IMR-90 (cell line): ENCODE measurements around the gene ODAD3. TPM values are rescaled to one million over a fixed set of nuclear protein-coding genes. Genes with fewer than 3 reads are reported as not detected.

Source experiments
- ATAC-seq: fragments of 200-7000 bp; cut with Tn5 transposase; 2 replicates; pipeline ENCODE4 v1.9.1; 2020; ENCODE audit warnings: low read depth, mild to moderate bottlenecking, moderate library complexity
- BruUV-seq: library from RNA; stranded (reverse); fragments of 400-500 nt; replicated peaks from 2 replicates; lab custom pipeline; 2021; lab: Mats Ljungman, UMichigan
- CTCF ChIA-PET: fragments of 300-600 bp; formaldehyde crosslinking; extraction: SDS; loops from one replicate; lab custom pipeline; 2021; ENCODE audit warnings: antibody characterized with exemption; lab: Yijun Ruan, JAX
- POLR2A ChIA-PET: fragments of 300-600 bp; sonication (Branson Sonifier 250); formaldehyde crosslinking; loops from one replicate; lab custom pipeline; 2022; ENCODE audit warnings: antibody characterized with exemption; ENCODE audit not compliant: unreplicated experiment; lab: Charles Lee
- DNase-seq: peaks from one replicate; pipeline ENCODE4 v3.0.0; 2013
- H2AFZ ChIP-seq: replicated peaks from 2 replicates; pipeline ENCODE3; 2013; ENCODE audit warnings: low read length, mild to moderate bottlenecking; ENCODE audit not compliant: poor library complexity
- H2AK5ac ChIP-seq: 2 replicates; pipeline ENCODE4 v1.6.1; 2013; ENCODE audit warnings: low read depth, low read length, inconsistent platforms
- H2AK9ac ChIP-seq: replicated peaks from 2 replicates; pipeline ENCODE3; 2013; ENCODE audit warnings: mild to moderate bottlenecking, low read depth, low read length, moderate library complexity; ENCODE audit not compliant: poor library complexity
- H2BK120ac ChIP-seq: 2 replicates; pipeline ENCODE4 v1.6.1; 2013; ENCODE audit warnings: low read depth, low read length, inconsistent platforms
- H2BK15ac ChIP-seq: 3 replicates; pipeline ENCODE4 v1.6.1; 2013; ENCODE audit warnings: low read depth, low read length, inconsistent platforms
- H2BK20ac ChIP-seq: 2 replicates; pipeline ENCODE4 v1.6.1; 2013; ENCODE audit warnings: low read depth, mild to moderate bottlenecking, inconsistent platforms, low read length, moderate library complexity
- H2BK5ac ChIP-seq: 2 replicates; pipeline ENCODE4 v1.6.1; 2013; ENCODE audit warnings: mild to moderate bottlenecking, low read depth, low read length, inconsistent platforms; ENCODE audit not compliant: poor library complexity, severe bottlenecking
- H3K14ac ChIP-seq: replicated peaks from 2 replicates; pipeline ENCODE4 v1.6.1; 2013; ENCODE audit warnings: low read depth, low read length, inconsistent platforms
- H3K18ac ChIP-seq: 2 replicates; pipeline ENCODE4 v1.6.1; 2013; ENCODE audit warnings: low read depth, low read length, control low read depth
- H3K23ac ChIP-seq: 2 replicates; pipeline ENCODE4 v1.6.1; 2013; ENCODE audit warnings: low read depth, low read length, inconsistent platforms
- H3K27ac ChIP-seq: 2 replicates; pipeline ENCODE4 v1.5.1; 2013; ENCODE audit warnings: mild to moderate bottlenecking, control low read depth, low read length; ENCODE audit not compliant: insufficient read depth
- H3K27me3 ChIP-seq: 2 replicates; pipeline ENCODE4 v1.6.1; 2013; ENCODE audit warnings: low read length; ENCODE audit not compliant: control insufficient read depth, insufficient read depth
- H3K36me3 ChIP-seq: 2 replicates; pipeline ENCODE4 v1.6.1; 2013; ENCODE audit warnings: low read length, mixed read lengths; ENCODE audit not compliant: control insufficient read depth, insufficient read depth
- H3K4ac ChIP-seq: 2 replicates; pipeline ENCODE4 v1.6.1; 2013; ENCODE audit warnings: low read depth, low read length, inconsistent platforms
- H3K4me1 ChIP-seq: 2 replicates; pipeline ENCODE4 v1.6.1; 2013; ENCODE audit warnings: low read length, mixed read lengths; ENCODE audit not compliant: control insufficient read depth, insufficient read depth
- H3K4me2 ChIP-seq: 2 replicates; pipeline ENCODE4 v1.6.1; 2013; ENCODE audit warnings: low read depth, mild to moderate bottlenecking, control low read depth, low read length, moderate library complexity
- H3K4me3 ChIP-seq: 2 replicates; pipeline ENCODE4 v1.5.1; 2013; ENCODE audit warnings: low read depth, mild to moderate bottlenecking, control low read depth, low read length, moderate library complexity; ENCODE audit not compliant: insufficient read depth
- H3K56ac ChIP-seq: 2 replicates; pipeline ENCODE4 v1.6.1; 2013; ENCODE audit warnings: low read length, inconsistent platforms; ENCODE audit not compliant: insufficient read depth; ENCODE audit errors: extremely low read depth
- H3K79me1 ChIP-seq, 2 experiments: 2 replicates each; pipeline ENCODE4 v1.6.1; 2013; ENCODE audit warnings: low read length in 2 of 2, inconsistent platforms in 1 of 2, low read depth in 1 of 2
- H3K9ac ChIP-seq: 2 replicates; pipeline ENCODE4 v1.6.1; 2013; ENCODE audit warnings: low read depth, low read length, control low read depth
- H3K9me1 ChIP-seq: 2 replicates; pipeline ENCODE4 v1.6.1; 2013; ENCODE audit warnings: low read length, inconsistent platforms; ENCODE audit not compliant: insufficient read depth
- H3K9me3 ChIP-seq: 2 replicates; pipeline ENCODE4 v1.6.1; 2013; ENCODE audit warnings: low read length; ENCODE audit not compliant: control insufficient read depth, insufficient read depth
- H4K20me1 ChIP-seq: 2 replicates; pipeline ENCODE4 v1.6.1; 2013; ENCODE audit warnings: low read length, inconsistent platforms; ENCODE audit not compliant: insufficient read depth
- H4K5ac ChIP-seq: 2 replicates; pipeline ENCODE4 v1.6.1; 2013; ENCODE audit warnings: mild to moderate bottlenecking, low read depth, low read length, control low read depth
- H4K8ac ChIP-seq, 2 experiments: 2 replicates each; pipeline ENCODE4 v1.6.1; 2013; ENCODE audit warnings: low read depth in 2 of 2, low read length in 2 of 2, control low read depth in 1 of 2, inconsistent platforms in 1 of 2
- H4K91ac ChIP-seq: 2 replicates; pipeline ENCODE4 v1.6.1; 2013; ENCODE audit warnings: low read depth, low read length, inconsistent platforms; ENCODE audit not compliant: insufficient read depth
- BHLHE40 ChIP-seq: fragments of 150-350 bp; IDR thresholded peaks from 2 replicates; pipeline ENCODE4 v1.6.1; 2016; ENCODE audit warnings: mild to moderate bottlenecking, low read depth, low read length
- CEBPB ChIP-seq: IDR thresholded peaks from 2 replicates; pipeline ENCODE4 v1.6.1; 2012; ENCODE audit warnings: low read depth, low read length, improper control_type of control experiment
- CHD1 ChIP-seq: IDR thresholded peaks from 2 replicates; pipeline ENCODE4 v1.6.1; 2012; ENCODE audit warnings: low read depth, low read length, improper control_type of control experiment
- FOS ChIP-seq: fragments of 150-350 bp; IDR thresholded peaks from 2 replicates; pipeline ENCODE4 v1.6.1; 2016; ENCODE audit warnings: low read depth, low read length
- MAZ ChIP-seq: IDR thresholded peaks from 2 replicates; pipeline ENCODE4 v1.6.1; 2012; ENCODE audit warnings: low read depth, mild to moderate bottlenecking, low read length, improper control_type of control experiment, moderate library complexity, borderline replicate concordance
- MXI1 ChIP-seq: IDR thresholded peaks from 2 replicates; pipeline ENCODE4 v1.6.1; 2012; ENCODE audit warnings: low read depth, mild to moderate bottlenecking, low read length, moderate library complexity, borderline replicate concordance
- NFE2L2 ChIP-seq: fragments of 150-350 bp; IDR thresholded peaks from 2 replicates; pipeline ENCODE4 v1.6.1; 2016; ENCODE audit warnings: low read depth, mild to moderate bottlenecking, low read length
- POLR2A ChIP-seq: IDR thresholded peaks from 2 replicates; pipeline ENCODE4 v1.6.1; 2012; ENCODE audit warnings: mild to moderate bottlenecking, low read depth, low read length
- RFX5 ChIP-seq: IDR thresholded peaks from 2 replicates; pipeline ENCODE4 v1.8.0; 2012; ENCODE audit warnings: low read depth, mild to moderate bottlenecking, low read length, moderate library complexity
- SMC3 ChIP-seq: fragments of 150-350 bp; IDR thresholded peaks from 2 replicates; pipeline ENCODE4 v1.6.1; 2016; ENCODE audit warnings: low read depth, mild to moderate bottlenecking, antibody characterized with exemption, low read length, moderate library complexity
- WGBS, 2 experiments: methylation state at CpG; one replicate each; pipeline versions ENCODE4 v1.1.5 to v1.1.7; 2013; ENCODE audit warnings: missing lambda C conversion rate in 2 of 2; ENCODE audit not compliant: insufficient read length in 1 of 2; ENCODE audit errors: extremely low coverage in 2 of 2; 5-methylcytosine and 5-hydroxymethylcytosine counted together
- dilution Hi-C: fragments of 300-500 bp; cut with HindIII; formaldehyde crosslinking; loops from one replicate; pipeline ENCODE4 v1.14.3; 2018; ENCODE audit warnings: low sequenced_read_pairs; ENCODE audit not compliant: unreplicated experiment
- in situ Hi-C: fragments of 300-500 bp; cut with MboI; formaldehyde crosslinking; loops from 3 replicates; pipeline ENCODE4 v1.14.3; 2019; ENCODE audit warnings: low sequenced_read_pairs, inconsistent platforms, mixed read lengths
- intact Hi-C: fragments of 100-400 bp; cut with micrococcal nuclease; formaldehyde crosslinking; loops from 2 replicates; pipeline ENCODE4 v1.10.0; 2022
- polyA plus RNA-seq, 3 experiments: library from polyadenylated mRNA; depleted of rRNA; stranded (reverse); fragments of >200 nt; gene quantifications; 2 replicates each; pipeline ENCODE4 v1.2.3, GENCODE V29; 2012; ENCODE audit warnings: low replicate concordance in 1 of 3
- total RNA-seq: library from RNA; depleted of rRNA; stranded (reverse); fragments of >200 nt; gene quantifications from 2 replicates; pipeline ENCODE4 v1.2.3, GENCODE V29; 2012
- TF ChIP-seq, protein P1 (sequence below): conservative IDR thresholded peaks from 2 replicates; pipeline ENCODE4 v1.5.1; 2012; ENCODE audit warnings: mild to moderate bottlenecking, low read depth, low read length, improper control_type of control experiment
- TF ChIP-seq, protein P2 (sequence below): fragments of 150-350 bp; IDR thresholded peaks from 2 replicates; pipeline ENCODE4 v1.6.1; 2016; ENCODE audit warnings: low read depth, mild to moderate bottlenecking, low read length, moderate library complexity, borderline replicate concordance
- TF ChIP-seq, protein P3 (sequence below): fragments of 150-350 bp; IDR thresholded peaks from 2 replicates; pipeline ENCODE4 v1.6.1; 2017; ENCODE audit warnings: mild to moderate bottlenecking, antibody characterized with exemption, low read length, low read depth

ODAD3 gene
- total and polyA plus RNA-seq, 2 of the 4 experiments (the other 2 are of a cell fraction), result under 0.01 to 0.44 TPM

DNA sequence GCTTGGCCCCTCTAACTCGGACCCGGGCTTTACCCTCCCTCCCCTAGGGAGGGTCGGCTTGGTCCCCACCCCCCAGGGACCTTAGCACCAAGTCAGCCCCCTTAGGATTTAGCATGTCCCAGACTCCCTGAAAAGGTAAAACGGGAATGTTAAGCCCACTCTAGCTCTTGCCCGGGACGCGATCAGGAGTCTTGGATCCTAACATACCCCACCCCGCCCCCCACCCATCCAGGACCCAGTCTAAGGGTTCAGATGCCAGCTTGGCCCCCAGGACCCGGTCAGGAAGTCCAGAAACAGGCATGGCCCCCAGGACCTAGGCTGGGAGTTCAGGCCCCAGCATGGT lies 51.2 kb downstream of the ODAD3 start:
- no peak overlapping the region for H4K91ac ChIP-seq

More for the DNA sequence above, 51.2 kb downstream of the ODAD3 start:
- Histone ChIP-seq H3K4ac (no peak overlapping the region), H3K4me1 (peaks cover 6% of the 10 kb centered on the region; the same call in 1 of the 2 replicates), H3K9me1 (peaks cover 12% of the 10 kb centered on the region), H3K27ac (no peak overlapping the region), H3K56ac (no peak overlapping the region), H3K4me2 (peak overlapping the region; percentile 80), H2BK5ac (no peak overlapping the region), H3K36me3 (no peaks in the 10 kb centered on the region), H3K18ac (no peak overlapping the region), H2AFZ (peak overlapping the region; percentile 88), H4K8ac (peak overlapping the region in 1 of 2 experiments; percentile 51; a peak in 1 of 4 replicates), H3K23ac (0 out of 2 replicates have a peak overlapping the region, but pooled peaks have one; percentile 19), H3K9ac (0 out of 2 replicates have a peak overlapping the region, but pooled peaks have one; percentile 9), H2BK120ac (no peak overlapping the region), H2BK15ac (no peak overlapping the region), H3K79me1 (peaks cover 8 to 17% of the 10 kb centered on the region in 2 experiments), H3K4me3 (peak overlapping the region; percentile 39), H2AK9ac (peak overlapping the region; percentile 48), H4K20me1 (no peaks in the 10 kb centered on the region), H3K27me3 (no peaks in the 10 kb centered on the region; the same call in 1 of the 2 replicates), H3K9me3 (no peaks in the 10 kb centered on the region), H2BK20ac (no peak overlapping the region), H4K5ac (no peak overlapping the region), H3K14ac (no peak overlapping the region), H2AK5ac (no peak overlapping the region)
- BruUV-seq, result no TSS peak
- intact Hi-C loops, result loop anchor here (5.0 kb wide), 1 partner anchor 39 kb away; no protein-coding TSS in a partner anchor
- in situ Hi-C loops, result no loop called here
- ChIA-PET CTCF (interaction anchor here (0.7 to 1.4 kb wide), 6 partner anchors 9 to 90 kb away, joined by 3 to 10 read pairs (median 4); partner anchors contain the start of genes CCDC159, ODAD3, SWSAP1 and TMEM205), POLR2A (no interaction called here)
- no peak for ATAC-seq
- no peak for DNase-seq
- no CpG with 5 or more reads among the region's 9 CpGs for WGBS, 2 experiments
- dilution Hi-C loops, result no loop called here
- no peak for TF ChIP-seq MAZ
- no peak for TF ChIP-seq SMC3
- no peak for TF ChIP-seq BHLHE40
- TF ChIP-seq CEBPB, result no peak
- TF ChIP-seq, protein P1, sequence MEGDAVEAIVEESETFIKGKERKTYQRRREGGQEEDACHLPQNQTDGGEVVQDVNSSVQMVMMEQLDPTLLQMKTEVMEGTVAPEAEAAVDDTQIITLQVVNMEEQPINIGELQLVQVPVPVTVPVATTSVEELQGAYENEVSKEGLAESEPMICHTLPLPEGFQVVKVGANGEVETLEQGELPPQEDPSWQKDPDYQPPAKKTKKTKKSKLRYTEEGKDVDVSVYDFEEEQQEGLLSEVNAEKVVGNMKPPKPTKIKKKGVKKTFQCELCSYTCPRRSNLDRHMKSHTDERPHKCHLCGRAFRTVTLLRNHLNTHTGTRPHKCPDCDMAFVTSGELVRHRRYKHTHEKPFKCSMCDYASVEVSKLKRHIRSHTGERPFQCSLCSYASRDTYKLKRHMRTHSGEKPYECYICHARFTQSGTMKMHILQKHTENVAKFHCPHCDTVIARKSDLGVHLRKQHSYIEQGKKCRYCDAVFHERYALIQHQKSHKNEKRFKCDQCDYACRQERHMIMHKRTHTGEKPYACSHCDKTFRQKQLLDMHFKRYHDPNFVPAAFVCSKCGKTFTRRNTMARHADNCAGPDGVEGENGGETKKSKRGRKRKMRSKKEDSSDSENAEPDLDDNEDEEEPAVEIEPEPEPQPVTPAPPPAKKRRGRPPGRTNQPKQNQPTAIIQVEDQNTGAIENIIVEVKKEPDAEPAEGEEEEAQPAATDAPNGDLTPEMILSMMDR, result no peak
- TF ChIP-seq, protein P2, sequence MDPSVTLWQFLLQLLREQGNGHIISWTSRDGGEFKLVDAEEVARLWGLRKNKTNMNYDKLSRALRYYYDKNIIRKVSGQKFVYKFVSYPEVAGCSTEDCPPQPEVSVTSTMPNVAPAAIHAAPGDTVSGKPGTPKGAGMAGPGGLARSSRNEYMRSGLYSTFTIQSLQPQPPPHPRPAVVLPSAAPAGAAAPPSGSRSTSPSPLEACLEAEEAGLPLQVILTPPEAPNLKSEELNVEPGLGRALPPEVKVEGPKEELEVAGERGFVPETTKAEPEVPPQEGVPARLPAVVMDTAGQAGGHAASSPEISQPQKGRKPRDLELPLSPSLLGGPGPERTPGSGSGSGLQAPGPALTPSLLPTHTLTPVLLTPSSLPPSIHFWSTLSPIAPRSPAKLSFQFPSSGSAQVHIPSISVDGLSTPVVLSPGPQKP, result no peak
- TF ChIP-seq FOS, result no peak
- no peak for TF ChIP-seq POLR2A
- TF ChIP-seq, protein P3, sequence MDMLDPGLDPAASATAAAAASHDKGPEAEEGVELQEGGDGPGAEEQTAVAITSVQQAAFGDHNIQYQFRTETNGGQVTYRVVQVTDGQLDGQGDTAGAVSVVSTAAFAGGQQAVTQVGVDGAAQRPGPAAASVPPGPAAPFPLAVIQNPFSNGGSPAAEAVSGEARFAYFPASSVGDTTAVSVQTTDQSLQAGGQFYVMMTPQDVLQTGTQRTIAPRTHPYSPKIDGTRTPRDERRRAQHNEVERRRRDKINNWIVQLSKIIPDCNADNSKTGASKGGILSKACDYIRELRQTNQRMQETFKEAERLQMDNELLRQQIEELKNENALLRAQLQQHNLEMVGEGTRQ, result no peak
- no peak for TF ChIP-seq MXI1
- no peak for TF ChIP-seq NFE2L2
- TF ChIP-seq RFX5, result no peak
- TF ChIP-seq CHD1, result no peak
